ENCODE measurements around the gene USP40.

Gene USP40

GRCh38 chr2:233426619-233427342 is 139.8 kb downstream of the USP40 start:
- TF ChIP-seq CTCF (conservative IDR thresholded peaks at IDR 0.05; ENCODE audit: low read depth, low read length): no peak
- peak; percentile 59 for DNase-seq (ENCODE audit: low read depth)
- H3K4me3 ChIP-seq (ENCODE audit: low read length): no peak overlapping the region

Data from retinal pigment epithelial cell (primary cell).